HCT116 (cell line): Measurements from ENCODE around the gene NUP210.

Experiments used
- POLR2A ChIP-seq: IDR thresholded peaks from 2 replicates; pipeline ENCODE4 v1.7.0; 2011; ENCODE audit warnings: borderline replicate concordance; ENCODE audit not compliant: insufficient read depth, insufficient read length; ENCODE audit errors: extremely low read depth
- SIN3A ChIP-seq: IDR thresholded peaks from 2 replicates; pipeline ENCODE4 v1.6.1; 2012; ENCODE audit warnings: low read depth
- SRF ChIP-seq: IDR thresholded peaks from 2 replicates; pipeline ENCODE4 v1.6.1; 2012; ENCODE audit warnings: low read depth
- TF ChIP-seq, protein P1 (sequence below), 3 experiments: fragments of 200-600 bp in 1 of 3; sonication (generic) in 1 of 3; IDR thresholded peaks in 2 of 3; conservative IDR thresholded peaks in 1 of 3; 2 replicates each; pipeline ENCODE4 v1.5.1; 2012 to 2017; ENCODE audit warnings: low read depth in 2 of 3, low read length in 2 of 3, antibody characterized with exemption in 1 of 3, borderline replicate concordance in 1 of 3, control low read depth in 1 of 3, mild to moderate bottlenecking in 1 of 3, mixed read lengths in 1 of 3, mixed run types in 1 of 3, moderate library complexity in 1 of 3; ENCODE audit not compliant: insufficient read depth in 1 of 3
- TF ChIP-seq, protein P2 (sequence below): IDR thresholded peaks from 2 replicates; pipeline ENCODE4 v1.6.1; 2012; ENCODE audit warnings: low read depth

DNA sequence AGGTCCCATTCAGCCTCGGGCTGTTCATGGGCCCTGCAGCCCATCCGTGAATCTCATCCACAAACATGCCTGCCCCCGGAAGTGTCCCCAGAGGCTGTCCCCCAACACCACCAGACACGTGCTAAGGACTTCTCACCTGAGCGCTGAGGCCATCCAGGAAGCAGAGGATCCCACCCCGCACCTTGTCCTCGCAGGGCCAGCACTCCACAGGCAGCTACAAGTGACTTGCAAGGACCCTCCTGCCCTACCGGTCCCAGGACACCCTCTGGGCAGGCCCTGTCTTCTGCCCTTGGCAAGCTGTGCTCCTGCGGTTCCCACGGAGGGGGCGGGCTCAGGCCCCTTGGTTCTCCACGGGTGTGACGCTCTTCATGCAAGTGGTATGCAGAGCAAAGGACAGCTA lies 146.0 kb downstream of the NUP210 start:
- TF ChIP-seq, protein P1, sequence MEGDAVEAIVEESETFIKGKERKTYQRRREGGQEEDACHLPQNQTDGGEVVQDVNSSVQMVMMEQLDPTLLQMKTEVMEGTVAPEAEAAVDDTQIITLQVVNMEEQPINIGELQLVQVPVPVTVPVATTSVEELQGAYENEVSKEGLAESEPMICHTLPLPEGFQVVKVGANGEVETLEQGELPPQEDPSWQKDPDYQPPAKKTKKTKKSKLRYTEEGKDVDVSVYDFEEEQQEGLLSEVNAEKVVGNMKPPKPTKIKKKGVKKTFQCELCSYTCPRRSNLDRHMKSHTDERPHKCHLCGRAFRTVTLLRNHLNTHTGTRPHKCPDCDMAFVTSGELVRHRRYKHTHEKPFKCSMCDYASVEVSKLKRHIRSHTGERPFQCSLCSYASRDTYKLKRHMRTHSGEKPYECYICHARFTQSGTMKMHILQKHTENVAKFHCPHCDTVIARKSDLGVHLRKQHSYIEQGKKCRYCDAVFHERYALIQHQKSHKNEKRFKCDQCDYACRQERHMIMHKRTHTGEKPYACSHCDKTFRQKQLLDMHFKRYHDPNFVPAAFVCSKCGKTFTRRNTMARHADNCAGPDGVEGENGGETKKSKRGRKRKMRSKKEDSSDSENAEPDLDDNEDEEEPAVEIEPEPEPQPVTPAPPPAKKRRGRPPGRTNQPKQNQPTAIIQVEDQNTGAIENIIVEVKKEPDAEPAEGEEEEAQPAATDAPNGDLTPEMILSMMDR (IDR thresholded peaks at IDR 0.05 in 2 of 3, conservative IDR thresholded peaks at IDR 0.05 in 1 of 3; ENCODE audit: borderline replicate concordance in 1 of 3, insufficient read depth in 1 of 3, low read depth in 2 of 3, low read length in 2 of 3): no peak
- no peak for TF ChIP-seq SIN3A
- TF ChIP-seq POLR2A: no peak
- TF ChIP-seq, protein P2, sequence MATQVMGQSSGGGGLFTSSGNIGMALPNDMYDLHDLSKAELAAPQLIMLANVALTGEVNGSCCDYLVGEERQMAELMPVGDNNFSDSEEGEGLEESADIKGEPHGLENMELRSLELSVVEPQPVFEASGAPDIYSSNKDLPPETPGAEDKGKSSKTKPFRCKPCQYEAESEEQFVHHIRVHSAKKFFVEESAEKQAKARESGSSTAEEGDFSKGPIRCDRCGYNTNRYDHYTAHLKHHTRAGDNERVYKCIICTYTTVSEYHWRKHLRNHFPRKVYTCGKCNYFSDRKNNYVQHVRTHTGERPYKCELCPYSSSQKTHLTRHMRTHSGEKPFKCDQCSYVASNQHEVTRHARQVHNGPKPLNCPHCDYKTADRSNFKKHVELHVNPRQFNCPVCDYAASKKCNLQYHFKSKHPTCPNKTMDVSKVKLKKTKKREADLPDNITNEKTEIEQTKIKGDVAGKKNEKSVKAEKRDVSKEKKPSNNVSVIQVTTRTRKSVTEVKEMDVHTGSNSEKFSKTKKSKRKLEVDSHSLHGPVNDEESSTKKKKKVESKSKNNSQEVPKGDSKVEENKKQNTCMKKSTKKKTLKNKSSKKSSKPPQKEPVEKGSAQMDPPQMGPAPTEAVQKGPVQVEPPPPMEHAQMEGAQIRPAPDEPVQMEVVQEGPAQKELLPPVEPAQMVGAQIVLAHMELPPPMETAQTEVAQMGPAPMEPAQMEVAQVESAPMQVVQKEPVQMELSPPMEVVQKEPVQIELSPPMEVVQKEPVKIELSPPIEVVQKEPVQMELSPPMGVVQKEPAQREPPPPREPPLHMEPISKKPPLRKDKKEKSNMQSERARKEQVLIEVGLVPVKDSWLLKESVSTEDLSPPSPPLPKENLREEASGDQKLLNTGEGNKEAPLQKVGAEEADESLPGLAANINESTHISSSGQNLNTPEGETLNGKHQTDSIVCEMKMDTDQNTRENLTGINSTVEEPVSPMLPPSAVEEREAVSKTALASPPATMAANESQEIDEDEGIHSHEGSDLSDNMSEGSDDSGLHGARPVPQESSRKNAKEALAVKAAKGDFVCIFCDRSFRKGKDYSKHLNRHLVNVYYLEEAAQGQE: no peak
- TF ChIP-seq SRF: no peak
